Effector CD8-positive, alpha-beta T cell (primary cell): ENCODE measurements around the gene NECTIN1.

Experiments used
- DNase-seq: peaks from one replicate; lab custom pipeline; 2025; lab: John Stamatoyannopoulos, UW

NECTIN1 gene

DNA sequence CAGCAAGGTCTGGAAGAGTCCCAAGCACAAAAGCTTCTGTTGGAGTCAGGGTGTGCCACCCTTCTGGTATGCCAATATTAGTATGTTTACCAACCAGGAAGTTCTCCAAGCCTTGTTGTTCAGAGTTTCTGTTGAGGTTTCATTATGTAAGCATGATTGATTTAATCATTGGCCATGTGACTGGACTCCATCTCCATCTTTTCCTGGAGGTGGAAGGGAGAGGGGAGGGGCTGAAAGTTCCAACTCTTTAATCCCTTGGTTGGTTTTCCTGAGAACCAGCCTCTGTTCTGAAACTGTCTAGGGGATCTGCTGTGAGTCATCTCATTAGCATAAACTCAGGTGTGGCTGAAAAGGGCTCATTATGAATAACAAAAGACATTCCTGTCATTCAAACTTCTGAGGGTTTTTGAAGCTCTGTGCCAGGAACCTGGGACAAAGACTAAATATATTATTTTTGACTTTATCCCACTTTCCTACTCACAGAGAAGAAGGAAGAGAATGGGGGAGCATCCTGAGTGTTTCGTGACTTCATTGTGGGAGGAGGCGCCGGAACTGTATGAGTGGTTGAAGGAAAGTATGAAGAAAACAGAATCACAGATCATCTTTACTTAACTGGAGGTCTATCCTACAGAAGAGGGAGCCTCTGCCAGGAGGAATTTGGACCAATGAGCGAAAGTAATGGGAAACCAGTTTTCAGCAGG, 138.2 kb downstream of the NECTIN1 start:
- DNase-seq = no peak

DNA sequence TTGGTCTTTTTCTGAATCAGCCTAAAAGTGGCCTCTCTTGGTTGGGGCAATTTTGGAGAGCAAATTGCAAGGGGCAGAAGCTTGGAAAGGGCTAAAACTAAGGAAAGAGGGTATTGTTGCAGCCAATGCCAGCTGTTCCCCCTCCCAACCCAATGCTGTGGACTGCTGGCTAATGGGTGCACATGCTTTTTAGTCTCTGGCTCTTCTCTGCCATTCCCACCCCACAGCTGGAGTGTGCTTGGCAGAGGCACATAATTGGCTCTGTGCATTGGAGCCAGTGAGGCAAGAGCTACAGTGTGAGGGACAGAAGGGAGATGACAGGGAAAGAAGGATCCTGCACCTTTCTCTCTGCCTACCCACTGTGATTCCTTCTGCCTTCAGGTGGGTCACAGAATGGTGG, 140.0 kb downstream of the NECTIN1 start:
- no peak for DNase-seq
